Gastrocnemius medialis (tissue), 4 donors: Measurements from ENCODE around the gene STRN3.

Experiments
- CTCF ChIP-seq, 5 experiments: fragments of 450-650 bp in 3 of 5; fragments of 200-600 bp in 2 of 5; sonication (generic) in 2 of 5; IDR thresholded peaks in 4 of 5; conservative IDR thresholded peaks in 1 of 5; 1 replicate in 4 of 5; 2 replicates in 1 of 5; pipeline ENCODE4 v1.5.1; 2016 to 2019; ENCODE audit warnings: antibody characterized with exemption in 5 of 5, mild to moderate bottlenecking in 3 of 5, moderate library complexity in 3 of 5
- POLR2A ChIP-seq, 2 donors: fragments of 450-650 bp; IDR thresholded peaks; one replicate each; pipeline ENCODE4 v1.6.1; 2017; ENCODE audit warnings: antibody characterized with exemption in 2 of 2, mild to moderate bottlenecking in 2 of 2, moderate library complexity in 2 of 2

GRCh38 chr14:30855345-30856037 is 170.7 kb downstream of the STRN3 start:
- TF ChIP-seq CTCF (IDR thresholded peaks at IDR 0.05 in 4 of 5, conservative IDR thresholded peaks at IDR 0.05 in 1 of 5) = no peak
- TF ChIP-seq POLR2A (IDR thresholded peaks at IDR 0.05) = no peak
